Endodermal cell (in vitro differentiated cells): ENCODE measurements around the gene ANKS1B. TPM values are rescaled to one million over a fixed set of nuclear protein-coding genes. Genes with fewer than 3 reads are reported as not detected.
A peak's percentile ranks its signal among the peaks of the same experiment; 100 is the strongest.

Source experiments
- DNase-seq: peaks from one replicate; pipeline ENCODE4 v3.0.0-alpha.2; 2017
- H3K27ac ChIP-seq: 2 replicates; pipeline ENCODE4 v1.5.1; 2013; ENCODE audit warnings: mild to moderate bottlenecking, low read depth, low read length, moderate library complexity
- H3K27me3 ChIP-seq: 2 replicates; pipeline ENCODE4 v1.6.1; 2013; ENCODE audit warnings: mild to moderate bottlenecking, low read length, moderate library complexity; ENCODE audit not compliant: insufficient read depth, control insufficient read depth, poor library complexity, severe bottlenecking
- H3K36me3 ChIP-seq: 2 replicates; pipeline ENCODE4 v1.7.0; 2013; ENCODE audit warnings: mild to moderate bottlenecking, low read length, moderate library complexity; ENCODE audit not compliant: control insufficient read depth, insufficient read depth
- H3K4me1 ChIP-seq: one replicate; pipeline ENCODE4 v1.7.0; 2013; ENCODE audit warnings: low read length; ENCODE audit not compliant: control insufficient read depth, insufficient read depth
- H3K4me3 ChIP-seq: 2 replicates; pipeline ENCODE4 v1.5.1; 2013; ENCODE audit warnings: mild to moderate bottlenecking, low read length, moderate library complexity
- H3K9ac ChIP-seq: 2 replicates; pipeline ENCODE4 v1.6.1; 2013; ENCODE audit warnings: mild to moderate bottlenecking, low read length, moderate library complexity; ENCODE audit not compliant: poor library complexity, severe bottlenecking; ENCODE audit errors: extremely low read depth
- H3K9me3 ChIP-seq: 2 replicates; pipeline ENCODE4 v1.6.1; 2013; ENCODE audit warnings: mild to moderate bottlenecking, low read length, moderate library complexity; ENCODE audit not compliant: control insufficient read depth
- H3K27ac Mint-ChIP-seq: 2 replicates; pipeline ENCODE4 v1.8.0; 2020; ENCODE audit warnings: mixed read lengths
- H3K27me3 Mint-ChIP-seq: 2 replicates; pipeline ENCODE4 v1.8.0; 2021; ENCODE audit warnings: mild to moderate bottlenecking, mixed read lengths; ENCODE audit not compliant: insufficient read depth
- H3K36me3 Mint-ChIP-seq: 2 replicates; pipeline ENCODE4 v1.8.0; 2020; ENCODE audit warnings: low read depth, mixed read lengths
- H3K4me1 Mint-ChIP-seq: 2 replicates; pipeline ENCODE4 v1.8.0; 2020; ENCODE audit warnings: mixed read lengths
- H3K4me3 Mint-ChIP-seq: 2 replicates; pipeline ENCODE4 v1.8.0; 2020; ENCODE audit warnings: mild to moderate bottlenecking, moderate library complexity, mixed read lengths
- H3K9me3 Mint-ChIP-seq: 2 replicates; pipeline ENCODE4 v1.8.0; 2020; ENCODE audit warnings: mild to moderate bottlenecking, mixed read lengths
- WGBS, 2 experiments: methylation state at CpG; one replicate each; pipeline versions ENCODE4 v1.1.5 to v1.1.7; 2013; ENCODE audit warnings: missing lambda C conversion rate in 2 of 2, mixed read lengths in 1 of 2; ENCODE audit not compliant: insufficient coverage in 1 of 2, insufficient read length in 1 of 2; 5-methylcytosine and 5-hydroxymethylcytosine counted together
- total RNA-seq, 2 donors: library from RNA; stranded (reverse); fragmentation: NEBNext Ultra II Directional in 1 of 2; extraction: Animal tissue kit (Norgen Biotek cat#: 25700) in 1 of 2; gene quantifications; 2 replicates in 1 of 2; 3 replicates in 1 of 2; pipeline ENCODE4 v1.2.1, GENCODE V29; 2021
- TF ChIP-seq, protein P1 (sequence below): fragments of 200-600 bp; sonication (generic); conservative IDR thresholded peaks from 2 replicates; pipeline ENCODE4 v1.5.0; 2021; ENCODE audit warnings: antibody characterized with exemption, mild to moderate bottlenecking

Gene ANKS1B
- total RNA-seq, 2 donors from 2014 or later: 28.5 to 65.8 TPM

DNA sequence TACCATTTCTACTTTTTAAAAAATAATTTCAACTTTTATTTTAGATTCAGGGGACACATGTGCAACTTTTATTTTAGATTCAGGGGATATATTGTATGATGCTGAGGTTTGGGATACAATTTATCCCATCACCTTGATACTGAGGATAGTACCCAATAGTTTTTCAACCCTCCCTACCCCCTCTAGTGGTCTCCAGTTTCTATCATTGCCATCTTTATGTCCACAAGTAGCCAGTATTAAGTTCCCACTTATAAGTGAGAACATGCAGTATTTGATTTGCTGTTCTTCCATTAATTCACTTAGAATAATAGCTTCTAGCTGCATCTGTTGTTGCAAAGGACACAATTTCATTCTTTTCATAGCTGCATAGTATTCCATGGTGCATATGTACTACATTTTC lies 162.5 kb downstream of the ANKS1B start:
- Histone ChIP-seq H3K4me1 (no peaks in the 10 kb centered on the region), H3K9ac (no peak overlapping the region), H3K36me3 (no peaks in the 10 kb centered on the region), H3K27ac (no peak overlapping the region), H3K9me3 (no peaks in the 10 kb centered on the region), H3K27me3 (no peaks in the 10 kb centered on the region), H3K4me3 (no peak overlapping the region)
- TF ChIP-seq, protein P1, sequence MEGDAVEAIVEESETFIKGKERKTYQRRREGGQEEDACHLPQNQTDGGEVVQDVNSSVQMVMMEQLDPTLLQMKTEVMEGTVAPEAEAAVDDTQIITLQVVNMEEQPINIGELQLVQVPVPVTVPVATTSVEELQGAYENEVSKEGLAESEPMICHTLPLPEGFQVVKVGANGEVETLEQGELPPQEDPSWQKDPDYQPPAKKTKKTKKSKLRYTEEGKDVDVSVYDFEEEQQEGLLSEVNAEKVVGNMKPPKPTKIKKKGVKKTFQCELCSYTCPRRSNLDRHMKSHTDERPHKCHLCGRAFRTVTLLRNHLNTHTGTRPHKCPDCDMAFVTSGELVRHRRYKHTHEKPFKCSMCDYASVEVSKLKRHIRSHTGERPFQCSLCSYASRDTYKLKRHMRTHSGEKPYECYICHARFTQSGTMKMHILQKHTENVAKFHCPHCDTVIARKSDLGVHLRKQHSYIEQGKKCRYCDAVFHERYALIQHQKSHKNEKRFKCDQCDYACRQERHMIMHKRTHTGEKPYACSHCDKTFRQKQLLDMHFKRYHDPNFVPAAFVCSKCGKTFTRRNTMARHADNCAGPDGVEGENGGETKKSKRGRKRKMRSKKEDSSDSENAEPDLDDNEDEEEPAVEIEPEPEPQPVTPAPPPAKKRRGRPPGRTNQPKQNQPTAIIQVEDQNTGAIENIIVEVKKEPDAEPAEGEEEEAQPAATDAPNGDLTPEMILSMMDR: peak; percentile 44
- no peaks in the 10 kb centered on the region for H3K9me3 Mint-ChIP-seq
- H3K4me3 Mint-ChIP-seq: no peak overlapping the region
- no peaks in the 10 kb centered on the region for H3K27me3 Mint-ChIP-seq
- DNase-seq: no peak
- no peak overlapping the region for H3K27ac Mint-ChIP-seq
- peaks cover 2% of the 10 kb centered on the region for H3K36me3 Mint-ChIP-seq
- H3K4me1 Mint-ChIP-seq: no peaks in the 10 kb centered on the region

DNA sequence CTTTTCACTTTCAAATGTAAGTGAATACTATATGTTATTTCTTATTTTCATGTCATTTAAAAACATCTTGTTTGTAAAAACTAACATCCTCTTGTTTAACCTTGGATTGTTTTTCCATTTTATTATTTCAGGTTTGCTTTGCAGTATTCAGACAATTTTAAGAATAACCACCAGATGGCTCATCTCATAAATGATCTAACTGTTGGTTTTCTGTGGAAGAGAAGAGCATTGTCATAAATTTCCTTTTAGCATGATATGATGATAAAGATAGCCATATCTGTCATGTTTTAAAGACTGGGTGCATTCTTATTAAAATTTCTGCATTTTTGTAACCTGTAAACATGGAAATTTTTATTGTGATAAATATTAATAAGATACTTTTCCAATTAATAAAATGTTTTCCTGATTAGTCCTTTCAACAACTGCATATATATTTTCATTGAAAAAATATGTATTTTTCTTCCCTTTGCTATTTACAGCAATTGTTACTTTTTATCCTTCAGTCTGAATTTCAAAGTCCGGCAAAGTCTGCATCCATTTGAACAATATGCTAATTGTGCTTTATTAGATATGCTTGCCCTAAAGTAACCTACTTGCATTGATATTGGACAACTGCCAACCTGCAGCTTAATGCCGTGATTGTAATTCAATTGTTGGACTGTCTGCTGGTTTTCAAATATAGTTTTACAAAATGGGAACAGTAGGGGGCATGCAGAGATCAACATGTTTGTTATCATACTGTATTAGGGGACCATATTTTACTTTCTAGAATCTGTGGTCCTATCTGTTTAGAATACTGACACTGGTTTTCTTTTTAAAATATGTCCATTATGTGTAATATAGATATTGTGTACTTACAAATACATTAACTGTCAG lies 173.8 kb downstream of the ANKS1B start:
- no peak overlapping the region for H3K9ac ChIP-seq
- Mint-ChIP-seq H3K4me1 (peaks cover 12% of the 10 kb centered on the region), H3K4me3 (no peak overlapping the region), H3K27me3 (no peaks in the 10 kb centered on the region), H3K9me3 (no peaks in the 10 kb centered on the region), H3K36me3 (no peaks in the 10 kb centered on the region), H3K27ac (no peak overlapping the region)
- 80 to 87% methylated on average over 1 to 2 of the region's 2 CpGs for WGBS, 2 experiments
- peaks cover 11% of the 10 kb centered on the region for H3K4me1 ChIP-seq
- H3K27ac ChIP-seq: no peak overlapping the region
- no peaks in the 10 kb centered on the region for H3K27me3 ChIP-seq
- no peak for DNase-seq
- no peaks in the 10 kb centered on the region for H3K36me3 ChIP-seq
- TF ChIP-seq, protein P1: peak; percentile 60
- no peaks in the 10 kb centered on the region for H3K9me3 ChIP-seq
- no peak overlapping the region for H3K4me3 ChIP-seq

DNA sequence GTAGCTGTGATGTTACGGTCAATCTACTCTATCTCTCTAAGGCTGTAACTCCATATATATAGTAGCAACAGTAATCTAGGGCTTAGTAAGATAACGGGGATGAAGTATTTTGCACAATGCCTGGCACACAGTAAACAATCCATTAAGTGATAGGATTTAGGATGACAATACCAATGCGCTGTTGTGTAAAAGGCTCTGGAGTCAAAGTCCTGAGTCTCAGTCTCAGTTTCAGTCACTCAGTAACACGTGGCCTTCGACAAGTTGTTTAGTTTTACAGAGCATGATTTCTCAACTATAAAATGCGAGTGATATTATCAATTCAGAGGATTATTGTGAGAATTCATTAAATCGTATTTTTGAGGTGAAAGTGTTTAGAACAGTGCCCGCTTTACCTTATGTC lies 174.8 kb downstream of the ANKS1B start:
- H3K4me1 ChIP-seq: peaks cover 11% of the 10 kb centered on the region
- Mint-ChIP-seq H3K4me3 (no peak overlapping the region), H3K9me3 (no peaks in the 10 kb centered on the region)

More for the DNA sequence above, 174.8 kb downstream of the ANKS1B start:
- TF ChIP-seq, protein P1: no peak
- Histone ChIP-seq H3K36me3 (no peaks in the 10 kb centered on the region), H3K27me3 (no peaks in the 10 kb centered on the region), H3K9me3 (no peaks in the 10 kb centered on the region), H3K27ac (no peak overlapping the region), H3K9ac (no peak overlapping the region), H3K4me3 (peak overlapping the region; percentile 12)
- no peak for DNase-seq
- H3K27me3 Mint-ChIP-seq: no peaks in the 10 kb centered on the region
- H3K27ac Mint-ChIP-seq: no peak overlapping the region
- H3K4me1 Mint-ChIP-seq: peaks cover 11% of the 10 kb centered on the region
- H3K36me3 Mint-ChIP-seq: peaks cover 3% of the 10 kb centered on the region
- 79 to 81% methylated on average over 3 to 6 of the region's 8 CpGs for WGBS, 2 experiments
